ENCODE data around the gene ZNF239.

The ZNF239 gene

DNA sequence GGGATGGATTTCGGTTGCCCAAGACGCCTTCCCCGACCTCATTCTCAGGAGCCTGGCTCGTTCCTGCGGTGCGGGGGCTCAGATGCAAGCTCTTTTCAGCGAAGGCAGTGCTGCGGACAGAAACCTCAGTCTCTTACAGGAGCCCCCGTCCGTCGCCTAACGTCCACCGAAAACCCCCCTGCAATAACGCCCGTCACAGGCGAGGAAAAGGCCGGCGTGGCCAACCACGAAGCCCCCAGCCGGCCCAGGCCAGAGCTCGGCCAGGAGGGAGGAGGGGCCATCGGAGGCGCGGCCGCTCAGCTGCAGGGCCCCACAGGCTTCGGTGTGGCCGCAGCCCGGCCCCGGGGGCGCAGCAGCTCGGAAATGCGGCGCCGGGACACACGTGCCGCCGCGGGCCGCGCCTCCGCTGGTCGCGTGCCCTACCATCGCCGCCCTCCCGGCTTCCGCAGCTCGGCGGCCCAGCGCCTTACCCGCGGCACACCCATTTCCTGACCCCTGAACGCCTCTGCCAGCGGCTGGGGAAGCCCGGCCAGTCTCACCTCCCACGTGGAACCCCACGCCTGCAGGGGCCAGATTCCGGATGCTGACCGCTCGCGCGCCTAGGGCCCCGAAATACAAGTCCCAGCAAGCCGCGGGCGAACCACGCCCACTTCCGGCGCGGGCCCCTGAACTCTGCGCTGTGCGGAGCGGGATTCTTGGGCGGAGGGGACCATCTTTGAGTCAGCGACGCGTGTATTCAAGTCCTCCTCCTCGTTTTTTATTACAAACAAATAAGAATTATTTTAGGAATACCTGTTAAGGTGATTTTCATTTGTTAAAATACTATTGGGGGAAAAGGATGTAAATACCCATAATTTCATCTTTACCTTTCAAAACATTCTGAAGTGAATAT lies at the start of gene ZNF239:
TSS of gene ZNF239 (minus strand) at position 616 of the 892 bp plus-strand sequence. CDS start 16,537 bp downstream, outside the sequence.
- peak within 1 kb of the TSS; percentile 72 for H3K4me3 ChIP-seq (replicated peaks; ENCODE audit: low read depth, low read length)
- peak; percentile 60 for DNase-seq (ENCODE audit: extremely low read depth, low read depth)
- TF ChIP-seq, protein P1, sequence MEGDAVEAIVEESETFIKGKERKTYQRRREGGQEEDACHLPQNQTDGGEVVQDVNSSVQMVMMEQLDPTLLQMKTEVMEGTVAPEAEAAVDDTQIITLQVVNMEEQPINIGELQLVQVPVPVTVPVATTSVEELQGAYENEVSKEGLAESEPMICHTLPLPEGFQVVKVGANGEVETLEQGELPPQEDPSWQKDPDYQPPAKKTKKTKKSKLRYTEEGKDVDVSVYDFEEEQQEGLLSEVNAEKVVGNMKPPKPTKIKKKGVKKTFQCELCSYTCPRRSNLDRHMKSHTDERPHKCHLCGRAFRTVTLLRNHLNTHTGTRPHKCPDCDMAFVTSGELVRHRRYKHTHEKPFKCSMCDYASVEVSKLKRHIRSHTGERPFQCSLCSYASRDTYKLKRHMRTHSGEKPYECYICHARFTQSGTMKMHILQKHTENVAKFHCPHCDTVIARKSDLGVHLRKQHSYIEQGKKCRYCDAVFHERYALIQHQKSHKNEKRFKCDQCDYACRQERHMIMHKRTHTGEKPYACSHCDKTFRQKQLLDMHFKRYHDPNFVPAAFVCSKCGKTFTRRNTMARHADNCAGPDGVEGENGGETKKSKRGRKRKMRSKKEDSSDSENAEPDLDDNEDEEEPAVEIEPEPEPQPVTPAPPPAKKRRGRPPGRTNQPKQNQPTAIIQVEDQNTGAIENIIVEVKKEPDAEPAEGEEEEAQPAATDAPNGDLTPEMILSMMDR (IDR thresholded peaks at IDR 0.05; ENCODE audit: low read depth, low read length, missing control alignments) = no peak

DNA sequence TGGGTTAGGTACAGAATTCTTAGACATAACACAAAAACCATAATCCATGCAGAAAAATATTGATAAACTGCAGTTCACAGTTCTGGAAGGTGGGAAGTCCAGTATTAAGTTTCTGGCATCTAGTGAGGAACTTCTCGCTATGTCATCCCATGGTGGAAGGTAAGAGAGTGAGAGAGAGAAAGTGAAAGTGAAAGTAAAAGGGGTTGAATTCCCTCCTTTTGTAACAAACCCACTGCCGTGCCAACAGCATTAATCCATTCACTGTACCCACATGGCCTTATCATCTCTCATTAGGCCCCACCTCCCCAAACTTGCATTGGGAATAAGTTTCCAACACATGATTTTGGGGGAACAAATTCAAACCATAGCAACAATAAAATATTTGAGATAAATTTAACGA lies 48.9 kb upstream of the ZNF239 start:
- TF ChIP-seq, protein P1 (IDR thresholded peaks at IDR 0.05; ENCODE audit: low read depth, low read length, missing control alignments) = no peak
- no peak overlapping the region for H3K4me3 ChIP-seq (replicated peaks; ENCODE audit: low read depth, low read length)
- DNase-seq (ENCODE audit: extremely low read depth, low read depth) = no peak

DNA sequence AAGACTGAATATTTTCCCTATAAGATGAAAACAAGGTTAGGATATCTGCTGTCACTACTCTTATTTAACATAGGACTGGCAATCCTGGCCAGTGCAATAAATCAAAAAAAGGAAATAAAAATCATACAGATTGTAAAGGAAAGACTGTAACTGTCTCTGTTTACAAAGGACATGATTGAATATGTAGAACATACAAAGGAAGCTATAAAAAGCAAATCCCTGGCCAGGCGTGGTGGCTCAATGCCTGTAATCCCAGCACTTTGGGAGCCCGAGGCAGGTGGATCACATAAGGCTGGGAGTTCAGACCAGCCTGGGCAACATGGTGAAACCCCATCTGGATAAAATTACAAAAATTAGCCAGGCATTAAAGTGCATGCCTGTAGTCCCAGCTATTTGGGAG lies 47.6 kb upstream of the ZNF239 start:
- no peak overlapping the region for H3K4me3 ChIP-seq (replicated peaks; ENCODE audit: low read depth, low read length)
- TF ChIP-seq, protein P1 (IDR thresholded peaks at IDR 0.05; ENCODE audit: low read depth, low read length, missing control alignments) = no peak
- no peak for DNase-seq (ENCODE audit: extremely low read depth, low read depth)

DNA sequence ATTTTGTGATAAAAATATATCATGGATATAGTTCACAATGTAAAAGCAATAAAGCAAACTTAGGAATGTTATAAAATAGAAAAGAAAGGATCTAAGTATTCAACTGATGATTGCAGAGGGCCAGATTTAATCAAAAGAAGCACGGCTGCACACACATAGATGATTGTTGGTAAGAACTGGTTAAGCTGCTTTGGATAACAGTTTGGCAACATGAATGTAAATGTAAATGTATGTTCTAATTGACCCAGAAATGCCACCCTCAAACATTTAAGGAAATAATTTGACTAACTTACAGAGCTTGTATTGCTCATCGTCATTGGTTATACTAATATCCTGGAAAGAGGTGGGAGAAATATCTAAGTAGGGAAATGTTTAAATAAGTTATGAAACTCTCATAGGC lies 45.0 kb upstream of the ZNF239 start:
- no peak for DNase-seq (ENCODE audit: extremely low read depth, low read depth)
- no peak overlapping the region for H3K4me3 ChIP-seq (replicated peaks; ENCODE audit: low read depth, low read length)
- TF ChIP-seq, protein P1 (IDR thresholded peaks at IDR 0.05; ENCODE audit: low read depth, low read length, missing control alignments) = no peak

DNA sequence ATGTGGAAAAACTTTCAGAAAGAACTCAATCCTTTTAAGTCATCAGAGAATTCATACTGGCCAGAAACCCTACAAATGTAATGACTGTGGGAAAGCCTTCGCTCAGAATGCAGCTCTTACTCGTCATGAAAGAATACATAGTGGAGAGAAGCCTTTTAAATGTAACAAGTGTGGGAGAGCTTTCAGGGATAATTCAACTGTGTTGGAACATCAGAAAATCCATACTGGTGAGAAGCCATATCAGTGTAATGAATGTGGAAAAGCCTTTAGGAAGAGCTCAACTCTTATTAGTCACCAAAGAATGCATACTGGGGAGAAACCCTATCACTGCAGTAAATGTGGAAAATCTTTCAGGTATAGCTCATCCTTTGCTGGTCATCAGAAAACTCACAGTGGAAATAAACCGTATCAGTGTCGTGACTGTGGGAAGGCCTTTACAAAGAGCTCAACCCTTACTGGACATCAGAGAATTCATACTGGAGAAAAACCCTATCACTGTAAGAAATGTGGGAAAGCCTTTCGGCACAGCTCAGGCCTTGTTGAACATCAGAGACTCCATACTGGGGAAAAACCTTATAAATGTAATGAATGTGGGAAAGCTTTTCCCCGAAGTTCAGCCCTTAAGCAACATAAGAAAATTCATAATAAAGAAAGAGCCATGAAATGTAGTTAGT lies 42.4 kb upstream of the ZNF239 start:
- TF ChIP-seq, protein P1 (IDR thresholded peaks at IDR 0.05; ENCODE audit: low read depth, low read length, missing control alignments) = no peak
- no peak overlapping the region for H3K4me3 ChIP-seq (replicated peaks; ENCODE audit: low read depth, low read length)
- DNase-seq (ENCODE audit: extremely low read depth, low read depth) = no peak

DNA sequence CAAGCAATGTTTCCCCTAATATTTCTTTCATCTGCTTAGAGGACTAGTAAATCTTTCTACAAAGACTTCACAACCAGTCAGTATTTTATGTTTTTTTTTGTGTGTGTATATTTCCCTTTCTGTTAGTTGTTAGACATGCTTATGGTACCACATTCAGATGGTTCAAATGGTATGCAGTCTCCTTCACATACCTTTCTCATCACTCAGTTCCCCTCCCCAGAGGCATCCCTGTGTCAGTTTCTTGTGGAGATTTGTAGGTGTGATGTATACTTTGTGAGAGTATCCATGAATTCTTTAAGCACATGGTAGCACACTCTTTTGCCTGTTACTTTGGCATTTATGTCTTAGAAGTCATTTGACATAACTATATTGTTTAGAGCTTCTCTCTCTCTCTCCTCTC lies 36.2 kb upstream of the ZNF239 start:
- no peak for DNase-seq (ENCODE audit: extremely low read depth, low read depth)
- no peak overlapping the region for H3K4me3 ChIP-seq (replicated peaks; ENCODE audit: low read depth, low read length)
- TF ChIP-seq, protein P1 (IDR thresholded peaks at IDR 0.05; ENCODE audit: low read depth, low read length, missing control alignments) = no peak

Data from HFF-Myc (cell line).